GM18861 (cell line): Measurements from ENCODE around the gene SSH2.
"Not testable (repeated sequence)": the region's sequence is repeated elsewhere in the genome, so short reads cannot be mapped to it uniquely, and the experiment has no call there.

Experiments used
- ATAC-seq: cut with Tn5 transposase; IDR thresholded peaks from one replicate; pipeline ENCODE4 v1.9.1; 2021; ENCODE audit not compliant: unreplicated experiment

Gene SSH2

GRCh38 chr17:29674281-29674680 is 255.7 kb downstream of the SSH2 start:
- no peak for ATAC-seq

- ATAC-seq, result no peak
These were observed 258.4 kb downstream of the SSH2 start for GRCh38 chr17:29671661-29672060.

GRCh38 chr17:29669266-29669665 is 260.8 kb downstream of the SSH2 start:
- ATAC-seq, result no peak

- ATAC-seq, result no peak
These were observed 262.1 kb downstream of the SSH2 start for GRCh38 chr17:29667969-29668368.

GRCh38 chr17:29665481-29665810 is 264.6 kb downstream of the SSH2 start:
- no peak for ATAC-seq

- no peak for ATAC-seq
These were observed 265.1 kb downstream of the SSH2 start for GRCh38 chr17:29664743-29665480.

- no peak for ATAC-seq
These were observed 266.9 kb downstream of the SSH2 start for GRCh38 chr17:29663155-29663554.

- ATAC-seq, result no peak
These were observed 268.8 kb downstream of the SSH2 start for GRCh38 chr17:29661213-29661612.

- no peak for ATAC-seq
These were observed 270.9 kb downstream of the SSH2 start for GRCh38 chr17:29659155-29659554.

GRCh38 chr17:29655323-29655722 is 274.7 kb downstream of the SSH2 start:
- ATAC-seq, result no peak

GRCh38 chr17:29653995-29654714 is 275.9 kb downstream of the SSH2 start:
- no peak for ATAC-seq

GRCh38 chr17:29652976-29653375 is 277.1 kb downstream of the SSH2 start:
- no peak for ATAC-seq

- not testable (repeated sequence) for ATAC-seq
These were observed 278.1 kb downstream of the SSH2 start for GRCh38 chr17:29651913-29652312.

GRCh38 chr17:29650396-29650795 is 279.6 kb downstream of the SSH2 start:
- ATAC-seq, result no peak

- no peak for ATAC-seq
These were observed 280.7 kb downstream of the SSH2 start for GRCh38 chr17:29649359-29649758.

- ATAC-seq, result no peak
These were observed 282.0 kb downstream of the SSH2 start for GRCh38 chr17:29648005-29648404.

GRCh38 chr17:29645515-29646051 is 284.4 kb downstream of the SSH2 start:
- ATAC-seq, result no peak

- ATAC-seq, result no peak
These were observed 286.2 kb downstream of the SSH2 start for GRCh38 chr17:29643817-29644160.

GRCh38 chr17:29642171-29642611 is 287.8 kb downstream of the SSH2 start:
- no peak for ATAC-seq

GRCh38 chr17:29640981-29641642 is 288.9 kb downstream of the SSH2 start:
- no peak for ATAC-seq

GRCh38 chr17:29640413-29640812 is 289.6 kb downstream of the SSH2 start:
- no peak for ATAC-seq

GRCh38 chr17:29633886-29634285 is 296.1 kb downstream of the SSH2 start:
- no peak for ATAC-seq
